ENCODE results near the gene CS. TPM values are rescaled to one million over a fixed set of nuclear protein-coding genes. Genes with fewer than 3 reads are reported as not detected.

The CS gene
- total RNA-seq, 1 experiment from 2014 or later, result 257 TPM

GRCh38 chr12:56282579-56282978 is 17.6 kb downstream of the CS start:
- Mint-ChIP-seq H3K4me3 (ENCODE audit: unreplicated experiment) (no peak overlapping the region), H3K9me3 (ENCODE audit: unreplicated experiment) (no peaks in the 10 kb centered on the region), H3K4me1 (ENCODE audit: insufficient read depth, unreplicated experiment) (no peaks in the 10 kb centered on the region), H3K27ac (ENCODE audit: low read depth, unreplicated experiment) (no peak overlapping the region), H3K36me3 (ENCODE audit: insufficient read depth, unreplicated experiment) (peaks cover 90% of the 10 kb centered on the region), H3K27me3 (ENCODE audit: insufficient read depth, unreplicated experiment) (no peaks in the 10 kb centered on the region)
- intact Hi-C loops (cut with micrococcal nuclease), result no loop called here
- CTCF ChIA-PET, result interaction anchor here (0.5 kb wide), 2 partner anchors 15 to 422 kb away, joined by 3 read pairs; no protein-coding TSS in a partner anchor
- no TSS peak for BruUV-seq (replicated peaks)
- TF ChIP-seq CTCF (IDR thresholded peaks at IDR 0.05; ENCODE audit: unreplicated experiment), result no peak
- POLR2A ChIA-PET, result interaction anchor here (5.4 kb wide), 1 partner anchor 16 kb away, joined by 27 read pairs; the partner anchor contains the start of gene CS
- no peak for DNase-seq (ENCODE audit: unreplicated experiment)

- intact Hi-C loops (cut with micrococcal nuclease), result no loop called here
- Mint-ChIP-seq H3K27me3 (ENCODE audit: insufficient read depth, unreplicated experiment) (no peaks in the 10 kb centered on the region), H3K9me3 (ENCODE audit: unreplicated experiment) (no peaks in the 10 kb centered on the region), H3K27ac (ENCODE audit: low read depth, unreplicated experiment) (no peak overlapping the region), H3K4me3 (ENCODE audit: unreplicated experiment) (no peak overlapping the region), H3K4me1 (ENCODE audit: insufficient read depth, unreplicated experiment) (no peaks in the 10 kb centered on the region), H3K36me3 (ENCODE audit: insufficient read depth, unreplicated experiment) (peaks cover 90% of the 10 kb centered on the region)
- no TSS peak for BruUV-seq (replicated peaks)
- DNase-seq (ENCODE audit: unreplicated experiment), result no peak
- ChIA-PET CTCF (interaction anchor here (0.5 kb wide), 1 partner anchor 422 kb away, joined by 3 read pairs; no protein-coding TSS in a partner anchor), POLR2A (no interaction called here)
- no peak for TF ChIP-seq CTCF (IDR thresholded peaks at IDR 0.05; ENCODE audit: unreplicated experiment)
Measured at GRCh38 chr12:56282030-56282429, 18.1 kb downstream of the CS start.

- H3K4me1 Mint-ChIP-seq (ENCODE audit: insufficient read depth, unreplicated experiment), result no peaks in the 10 kb centered on the region
- DNase-seq (ENCODE audit: unreplicated experiment), result no peak
- intact Hi-C loops (cut with micrococcal nuclease), result no loop called here
- no peaks in the 10 kb centered on the region for H3K27me3 Mint-ChIP-seq (ENCODE audit: insufficient read depth, unreplicated experiment)
- no peak for TF ChIP-seq CTCF (IDR thresholded peaks at IDR 0.05; ENCODE audit: unreplicated experiment)
- H3K4me3 Mint-ChIP-seq (ENCODE audit: unreplicated experiment), result no peak overlapping the region
- peaks cover 90% of the 10 kb centered on the region for H3K36me3 Mint-ChIP-seq (ENCODE audit: insufficient read depth, unreplicated experiment)
- no peaks in the 10 kb centered on the region for H3K9me3 Mint-ChIP-seq (ENCODE audit: unreplicated experiment)
- ChIA-PET CTCF (interaction anchor here (0.7 kb wide), 1 partner anchor 34 kb away, joined by 3 read pairs; no protein-coding TSS in a partner anchor), POLR2A (interaction anchor here (1.0 kb wide), 1 partner anchor 18 kb away, joined by 3 read pairs; no protein-coding TSS in a partner anchor)
- H3K27ac Mint-ChIP-seq (ENCODE audit: low read depth, unreplicated experiment), result no peak overlapping the region
- BruUV-seq (replicated peaks), result no TSS peak
Measured at GRCh38 chr12:56280849-56281248, 19.3 kb downstream of the CS start.

GRCh38 chr12:56278905-56279304 is 21.2 kb downstream of the CS start:
- intact Hi-C loops (cut with micrococcal nuclease), result no loop called here
- no peak overlapping the region for H3K4me3 Mint-ChIP-seq (ENCODE audit: unreplicated experiment)
- CTCF ChIA-PET, result interaction anchor here (0.6 to 2.3 kb wide), 3 partner anchors 11 to 22 kb away, joined by 3 to 7 read pairs (median 3); no protein-coding TSS in a partner anchor
- peaks cover 100% of the 10 kb centered on the region for H3K36me3 Mint-ChIP-seq (ENCODE audit: insufficient read depth, unreplicated experiment)
- no peak for TF ChIP-seq CTCF (IDR thresholded peaks at IDR 0.05; ENCODE audit: unreplicated experiment)
- BruUV-seq (replicated peaks), result no TSS peak
- H3K4me1 Mint-ChIP-seq (ENCODE audit: insufficient read depth, unreplicated experiment), result no peaks in the 10 kb centered on the region
- no peaks in the 10 kb centered on the region for H3K9me3 Mint-ChIP-seq (ENCODE audit: unreplicated experiment)
- no peaks in the 10 kb centered on the region for H3K27me3 Mint-ChIP-seq (ENCODE audit: insufficient read depth, unreplicated experiment)
- H3K27ac Mint-ChIP-seq (ENCODE audit: low read depth, unreplicated experiment), result no peak overlapping the region
- POLR2A ChIA-PET, result interaction anchor here (0.9 to 1.5 kb wide), 3 partner anchors 9 to 37 kb away, joined by 3 to 4 read pairs (median 3); partner anchors contain the start of gene CNPY2
- DNase-seq (ENCODE audit: unreplicated experiment), result no peak

Measured in MCF 10A (cell line).